GM21390 (cell line): ENCODE results near the gene FBXO9.

Experiments used
- ATAC-seq: cut with Tn5 transposase; IDR thresholded peaks from one replicate; pipeline ENCODE4 v1.9.1; 2021; ENCODE audit not compliant: unreplicated experiment

FBXO9 gene

GRCh38 chr6:53086302-53086701 lies 21.1 kb downstream of the FBXO9 start:
- no peak for ATAC-seq

DNA sequence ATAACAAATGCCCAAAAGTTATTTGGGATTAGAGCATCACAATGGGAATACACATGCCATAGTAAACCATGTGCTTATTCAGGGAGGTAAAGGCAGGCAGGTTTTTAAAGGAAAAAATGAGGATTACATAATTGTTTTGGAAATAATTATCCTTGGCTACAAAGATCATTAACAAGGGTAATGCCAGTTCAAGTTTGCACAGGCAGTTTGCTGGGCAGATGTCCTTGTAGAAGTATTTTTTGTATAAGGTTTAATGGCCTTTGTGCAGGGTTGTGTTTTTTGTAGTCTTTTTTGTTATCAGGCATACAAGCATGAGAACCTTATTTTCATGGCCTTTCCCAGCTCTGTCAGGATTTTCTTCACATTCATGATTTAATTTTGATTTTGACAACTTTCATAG lies 24.7 kb downstream of the FBXO9 start:
- ATAC-seq, result no peak

GRCh38 chr6:53090576-53090975 lies 25.4 kb downstream of the FBXO9 start:
- no peak for ATAC-seq

- no peak for ATAC-seq
Measured at GRCh38 chr6:53095270-53095669, 30.1 kb downstream of the FBXO9 start.

- ATAC-seq, result no peak
Measured at GRCh38 chr6:53095716-53096115, 30.5 kb downstream of the FBXO9 start.

DNA sequence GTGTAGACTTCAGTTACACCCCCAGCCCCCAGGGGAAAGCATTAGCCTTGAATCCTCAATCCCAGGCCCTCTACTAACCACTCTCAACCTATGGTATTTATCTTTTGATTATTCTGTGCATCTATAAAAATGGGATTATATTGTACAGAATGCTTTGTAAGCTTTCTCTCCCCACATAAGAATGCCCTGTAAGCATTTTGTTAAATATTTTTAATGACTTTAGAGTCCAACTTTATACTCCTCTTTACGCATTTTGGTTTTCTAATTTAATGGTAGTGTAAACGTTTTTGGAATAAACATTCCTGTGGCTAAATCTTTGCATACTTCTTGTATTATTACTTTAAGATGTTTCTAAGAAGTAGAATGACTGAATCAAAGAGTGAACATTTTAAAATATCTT lies 35.4 kb downstream of the FBXO9 start:
- ATAC-seq, result no peak

DNA sequence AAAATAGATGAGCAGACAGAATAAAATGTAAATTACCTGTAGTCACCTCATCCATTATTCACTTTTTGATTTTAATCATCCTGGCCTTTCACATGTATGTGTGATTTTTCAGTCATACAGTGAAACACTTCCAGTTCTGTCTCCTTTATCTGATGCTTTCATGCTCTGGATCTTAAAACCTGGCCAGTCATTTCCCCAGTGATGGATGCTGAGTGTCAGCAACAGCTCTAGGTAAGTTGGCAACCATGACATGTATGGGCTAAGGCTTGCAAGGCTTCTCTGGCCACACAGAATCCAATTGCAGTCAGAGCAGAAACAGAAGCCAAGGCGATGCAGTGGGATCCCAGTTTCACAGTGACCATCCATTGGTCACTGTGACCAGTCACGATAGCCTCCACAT lies 35.8 kb downstream of the FBXO9 start:
- no peak for ATAC-seq

DNA sequence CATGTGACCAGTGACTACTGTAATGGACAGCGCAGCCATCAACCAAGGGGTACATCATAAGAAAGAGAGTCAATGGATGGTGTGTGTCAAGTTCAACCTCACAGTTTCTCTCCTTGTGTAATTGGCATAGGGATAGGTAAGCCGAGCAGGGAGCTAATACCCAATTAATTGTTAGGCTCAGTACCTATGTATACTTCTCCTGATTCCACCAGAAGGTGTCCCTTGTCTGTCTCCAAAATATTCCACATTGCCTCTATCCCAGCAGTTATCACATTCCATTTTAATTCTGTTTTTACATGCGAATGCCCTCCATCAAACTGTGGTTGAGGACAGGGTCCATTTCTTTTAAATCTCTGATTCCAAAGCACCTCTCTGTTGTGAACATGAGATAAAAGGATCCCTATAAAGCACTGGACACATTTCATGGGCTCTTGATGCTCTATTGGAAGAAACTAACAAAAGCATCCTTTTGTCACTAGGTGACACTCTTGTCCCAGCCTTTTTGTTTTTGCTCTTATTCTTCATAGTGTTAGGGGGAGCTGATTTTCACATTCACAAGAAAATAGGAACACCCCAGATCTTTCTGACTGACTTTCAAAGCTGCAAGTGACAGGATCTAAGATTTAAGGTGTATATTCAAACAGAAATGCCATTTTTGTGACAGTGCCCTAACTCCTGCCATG lies 38.9 kb downstream of the FBXO9 start:
- no peak for ATAC-seq

DNA sequence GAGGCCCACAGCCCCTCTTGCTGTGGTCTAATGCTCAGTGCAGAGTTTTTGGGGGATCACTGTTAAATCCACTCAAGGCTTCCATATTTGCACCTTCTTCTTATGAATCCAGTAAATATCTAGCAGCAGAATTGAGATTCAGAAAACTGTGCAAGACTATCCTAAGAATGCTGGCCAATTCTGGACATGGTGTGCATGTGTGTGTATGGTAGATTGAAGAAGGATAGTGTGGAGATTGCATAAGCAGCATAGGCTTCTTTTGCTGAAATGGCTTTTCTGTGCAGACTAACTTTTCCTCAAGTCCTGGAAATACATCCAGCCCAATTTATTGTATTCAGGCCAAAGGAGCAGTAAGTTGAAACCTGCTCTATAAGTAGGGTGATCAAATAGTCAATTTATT lies 39.7 kb downstream of the FBXO9 start:
- no peak for ATAC-seq

DNA sequence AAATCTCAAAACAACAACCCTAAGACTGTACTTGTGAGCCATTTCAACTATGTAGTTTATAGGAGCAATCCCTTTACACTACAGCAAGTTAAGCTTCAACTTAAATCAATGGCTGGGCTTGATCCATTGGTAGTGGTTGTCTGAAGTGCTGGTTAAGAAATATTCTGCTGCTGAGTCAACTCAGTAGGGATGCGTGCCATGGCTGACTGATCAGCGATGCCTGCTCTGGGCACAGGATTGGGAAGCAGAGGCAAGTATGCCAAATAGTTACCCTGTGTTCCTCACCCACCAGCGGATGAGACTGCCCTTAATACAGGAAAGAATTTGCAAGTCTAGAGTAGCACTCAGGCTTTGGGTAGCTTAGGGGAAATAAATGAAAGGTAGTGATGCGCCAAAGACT lies 41.9 kb downstream of the FBXO9 start:
- ATAC-seq, result no peak

- peak; percentile 70 for ATAC-seq
Measured at GRCh38 chr6:53109612-53110011, 44.4 kb downstream of the FBXO9 start.

GRCh38 chr6:53111865-53112264 lies 46.7 kb downstream of the FBXO9 start:
- no peak for ATAC-seq

DNA sequence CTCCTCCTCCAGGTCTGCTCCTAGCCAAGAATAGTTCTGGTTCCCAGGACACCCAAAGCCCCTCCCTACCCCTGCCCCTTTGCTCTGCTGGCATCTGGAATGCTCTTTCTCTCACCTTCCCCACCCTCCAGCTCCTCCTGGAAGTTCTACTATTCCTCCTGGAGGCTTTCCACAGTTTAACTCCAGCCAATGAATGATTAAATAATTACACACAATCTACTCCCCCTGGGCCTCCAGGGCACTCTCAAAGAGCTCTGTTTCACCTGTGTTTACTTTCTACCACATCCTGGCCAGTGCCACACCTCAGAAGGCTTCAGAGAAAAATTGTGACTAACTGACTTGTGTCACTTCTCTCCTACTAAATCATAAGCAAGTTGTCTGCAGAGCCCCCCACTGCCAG lies 47.2 kb downstream of the FBXO9 start:
- no peak for ATAC-seq

DNA sequence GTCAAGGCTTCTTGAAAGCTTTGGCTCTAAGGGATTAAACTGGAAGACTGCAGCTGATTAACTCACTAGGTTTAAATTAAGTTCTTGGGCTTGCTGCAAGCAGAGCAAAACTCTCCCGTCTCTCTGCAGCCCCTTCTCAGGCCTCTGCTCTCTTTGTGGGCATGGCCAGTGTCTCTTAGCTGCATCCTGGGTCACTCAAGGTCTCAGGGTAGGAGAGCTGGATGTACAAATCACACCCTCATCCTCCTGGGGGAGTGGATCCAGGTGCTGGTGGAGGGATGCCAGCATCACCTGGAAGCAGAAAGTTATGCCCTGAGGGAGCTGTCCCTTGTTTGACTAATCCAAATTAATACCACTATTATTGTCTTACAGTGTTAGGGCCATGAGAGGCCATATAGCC lies 47.7 kb downstream of the FBXO9 start:
- ATAC-seq, result no peak

- no peak for ATAC-seq
Measured at GRCh38 chr6:53113742-53114141, 48.5 kb downstream of the FBXO9 start.

DNA sequence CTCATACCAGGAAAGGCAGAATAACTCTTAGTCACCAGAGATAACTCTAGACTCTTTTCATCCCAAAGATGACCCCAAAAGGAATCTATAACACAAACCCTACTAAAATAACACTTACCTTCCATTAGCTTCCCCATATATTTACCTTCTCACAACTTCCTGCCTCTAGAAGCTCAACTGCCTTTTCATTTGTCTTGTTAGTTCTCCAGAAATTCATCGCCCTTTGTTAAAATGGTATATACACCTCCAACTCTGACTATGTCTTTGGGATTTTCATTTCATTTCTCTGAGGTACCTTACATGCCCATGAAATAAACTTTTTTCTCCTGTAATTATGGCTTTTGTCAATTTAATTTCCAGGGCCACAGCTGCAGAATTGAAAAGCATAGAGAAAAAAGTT lies 49.9 kb downstream of the FBXO9 start:
- no peak for ATAC-seq

DNA sequence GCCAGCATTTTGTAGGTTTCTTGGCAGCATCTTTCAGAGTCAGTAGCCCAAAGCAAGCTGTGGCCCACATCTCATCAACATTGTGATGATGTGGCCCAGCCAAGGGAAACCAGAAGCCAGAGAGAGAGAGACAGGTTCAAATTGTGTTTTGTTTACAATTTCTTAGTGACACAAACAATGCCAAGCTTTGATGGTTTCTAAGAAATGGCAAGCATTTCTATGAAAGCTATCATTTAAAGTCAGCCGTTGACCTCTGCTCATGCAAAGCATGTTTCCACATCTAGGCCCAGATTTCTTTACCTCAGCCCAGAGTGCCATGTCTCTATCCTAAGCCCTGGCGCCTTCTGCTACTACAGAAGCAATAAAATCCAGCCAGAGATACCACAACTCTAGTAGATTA lies 50.5 kb downstream of the FBXO9 start:
- no peak for ATAC-seq

DNA sequence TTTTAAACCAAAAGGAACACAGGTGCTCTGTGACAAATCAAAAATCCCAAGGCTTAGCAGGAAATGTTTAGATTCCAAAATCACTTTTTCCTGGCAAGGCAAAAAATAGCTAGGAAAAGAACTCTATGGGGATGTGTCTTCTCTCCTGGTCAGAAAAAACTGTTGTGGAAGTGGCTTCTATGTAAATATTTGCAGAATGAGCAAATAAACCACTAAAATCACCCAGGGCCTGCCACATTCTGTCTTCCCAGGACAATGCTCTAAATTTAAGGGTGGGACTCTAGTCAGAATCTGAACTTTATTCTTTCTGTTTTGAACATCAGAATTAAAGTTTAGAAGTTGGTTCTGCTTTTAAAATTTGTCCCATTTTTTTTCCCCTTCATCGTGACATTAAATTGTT lies 54.1 kb downstream of the FBXO9 start:
- no peak for ATAC-seq

- ATAC-seq, result no peak
Measured at GRCh38 chr6:53119772-53120409, 54.7 kb downstream of the FBXO9 start.

GRCh38 chr6:53124131-53124800 lies 59.1 kb downstream of the FBXO9 start:
- no peak for ATAC-seq

- ATAC-seq, result no peak
Measured at GRCh38 chr6:53125276-53125675, 60.1 kb downstream of the FBXO9 start.

- ATAC-seq, result no peak
Measured at GRCh38 chr6:53128842-53129241, 63.6 kb downstream of the FBXO9 start.
